Measurements from ENCODE around the gene RDH5. TPM values are rescaled to one million over a fixed set of nuclear protein-coding genes. Genes with fewer than 3 reads are reported as not detected.

The RDH5 gene
- total RNA-seq, 1 experiment from 2014 or later, result 5.8 TPM

- ChIA-PET CTCF (interaction anchor here (0.9 to 1.3 kb wide), 2 partner anchors 30 to 254 kb away, joined by 3 read pairs; no protein-coding TSS in a partner anchor), POLR2A (interaction anchor here (0.7 kb wide), 1 partner anchor 272 kb away, joined by 4 read pairs; no protein-coding TSS in a partner anchor)
- Mint-ChIP-seq H3K4me1 (peaks cover 6% of the 10 kb centered on the region), H3K9me3 (no peaks in the 10 kb centered on the region), H3K27me3 (ENCODE audit: low read depth) (no peaks in the 10 kb centered on the region; the same call in 1 of the 2 replicates), H3K27ac (no peak overlapping the region), H3K4me3 (no peak overlapping the region), H3K36me3 (peaks cover 10% of the 10 kb centered on the region)
- ATAC-seq (no peak), DNase-seq (ENCODE audit: low spot score) (no peak)
- no peak for TF ChIP-seq FOXJ3 (CRISPR knock-in tag; IDR thresholded peaks at IDR 0.05; ENCODE audit: borderline replicate concordance)
- TF ChIP-seq MXD4 (CRISPR knock-in tag; IDR thresholded peaks at IDR 0.05; ENCODE audit: borderline replicate concordance), result no peak
- TF ChIP-seq CREM (CRISPR knock-in tag; IDR thresholded peaks at IDR 0.05), result no peak
- no peak for TF ChIP-seq AR (CRISPR knock-in tag; IDR thresholded peaks at IDR 0.05)
- TF ChIP-seq, protein P1, sequence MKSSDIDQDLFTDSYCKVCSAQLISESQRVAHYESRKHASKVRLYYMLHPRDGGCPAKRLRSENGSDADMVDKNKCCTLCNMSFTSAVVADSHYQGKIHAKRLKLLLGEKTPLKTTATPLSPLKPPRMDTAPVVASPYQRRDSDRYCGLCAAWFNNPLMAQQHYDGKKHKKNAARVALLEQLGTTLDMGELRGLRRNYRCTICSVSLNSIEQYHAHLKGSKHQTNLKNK (CRISPR knock-in tag; IDR thresholded peaks at IDR 0.05), result no peak
- TF ChIP-seq FOXK1 (CRISPR knock-in tag; IDR thresholded peaks at IDR 0.05), result no peak
- TF ChIP-seq, protein P2, sequence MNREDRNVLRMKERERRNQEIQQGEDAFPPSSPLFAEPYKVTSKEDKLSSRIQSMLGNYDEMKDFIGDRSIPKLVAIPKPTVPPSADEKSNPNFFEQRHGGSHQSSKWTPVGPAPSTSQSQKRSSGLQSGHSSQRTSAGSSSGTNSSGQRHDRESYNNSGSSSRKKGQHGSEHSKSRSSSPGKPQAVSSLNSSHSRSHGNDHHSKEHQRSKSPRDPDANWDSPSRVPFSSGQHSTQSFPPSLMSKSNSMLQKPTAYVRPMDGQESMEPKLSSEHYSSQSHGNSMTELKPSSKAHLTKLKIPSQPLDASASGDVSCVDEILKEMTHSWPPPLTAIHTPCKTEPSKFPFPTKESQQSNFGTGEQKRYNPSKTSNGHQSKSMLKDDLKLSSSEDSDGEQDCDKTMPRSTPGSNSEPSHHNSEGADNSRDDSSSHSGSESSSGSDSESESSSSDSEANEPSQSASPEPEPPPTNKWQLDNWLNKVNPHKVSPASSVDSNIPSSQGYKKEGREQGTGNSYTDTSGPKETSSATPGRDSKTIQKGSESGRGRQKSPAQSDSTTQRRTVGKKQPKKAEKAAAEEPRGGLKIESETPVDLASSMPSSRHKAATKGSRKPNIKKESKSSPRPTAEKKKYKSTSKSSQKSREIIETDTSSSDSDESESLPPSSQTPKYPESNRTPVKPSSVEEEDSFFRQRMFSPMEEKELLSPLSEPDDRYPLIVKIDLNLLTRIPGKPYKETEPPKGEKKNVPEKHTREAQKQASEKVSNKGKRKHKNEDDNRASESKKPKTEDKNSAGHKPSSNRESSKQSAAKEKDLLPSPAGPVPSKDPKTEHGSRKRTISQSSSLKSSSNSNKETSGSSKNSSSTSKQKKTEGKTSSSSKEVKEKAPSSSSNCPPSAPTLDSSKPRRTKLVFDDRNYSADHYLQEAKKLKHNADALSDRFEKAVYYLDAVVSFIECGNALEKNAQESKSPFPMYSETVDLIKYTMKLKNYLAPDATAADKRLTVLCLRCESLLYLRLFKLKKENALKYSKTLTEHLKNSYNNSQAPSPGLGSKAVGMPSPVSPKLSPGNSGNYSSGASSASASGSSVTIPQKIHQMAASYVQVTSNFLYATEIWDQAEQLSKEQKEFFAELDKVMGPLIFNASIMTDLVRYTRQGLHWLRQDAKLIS (CRISPR knock-in tag; IDR thresholded peaks at IDR 0.05; ENCODE audit: borderline replicate concordance), result no peak
- no peak for TF ChIP-seq ZNF219 (CRISPR knock-in tag; IDR thresholded peaks at IDR 0.05; ENCODE audit: borderline replicate concordance)
- no peak for TF ChIP-seq TP53 (CRISPR knock-in tag; IDR thresholded peaks at IDR 0.05)
- TF ChIP-seq RORB (CRISPR knock-in tag; IDR thresholded peaks at IDR 0.05), result no peak
- TF ChIP-seq NFATC4 (CRISPR knock-in tag; IDR thresholded peaks at IDR 0.05), result no peak
- TF ChIP-seq RELA (CRISPR knock-in tag; IDR thresholded peaks at IDR 0.05; ENCODE audit: borderline replicate concordance), result no peak
- no peak for TF ChIP-seq SMAD4 (CRISPR knock-in tag; IDR thresholded peaks at IDR 0.05)
- TF ChIP-seq, protein P3, sequence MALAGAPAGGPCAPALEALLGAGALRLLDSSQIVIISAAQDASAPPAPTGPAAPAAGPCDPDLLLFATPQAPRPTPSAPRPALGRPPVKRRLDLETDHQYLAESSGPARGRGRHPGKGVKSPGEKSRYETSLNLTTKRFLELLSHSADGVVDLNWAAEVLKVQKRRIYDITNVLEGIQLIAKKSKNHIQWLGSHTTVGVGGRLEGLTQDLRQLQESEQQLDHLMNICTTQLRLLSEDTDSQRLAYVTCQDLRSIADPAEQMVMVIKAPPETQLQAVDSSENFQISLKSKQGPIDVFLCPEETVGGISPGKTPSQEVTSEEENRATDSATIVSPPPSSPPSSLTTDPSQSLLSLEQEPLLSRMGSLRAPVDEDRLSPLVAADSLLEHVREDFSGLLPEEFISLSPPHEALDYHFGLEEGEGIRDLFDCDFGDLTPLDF (CRISPR knock-in tag; IDR thresholded peaks at IDR 0.05), result no peak
These were observed 33.7 kb upstream of the RDH5 start for GRCh38 chr12:55686366-55687010.

DNA sequence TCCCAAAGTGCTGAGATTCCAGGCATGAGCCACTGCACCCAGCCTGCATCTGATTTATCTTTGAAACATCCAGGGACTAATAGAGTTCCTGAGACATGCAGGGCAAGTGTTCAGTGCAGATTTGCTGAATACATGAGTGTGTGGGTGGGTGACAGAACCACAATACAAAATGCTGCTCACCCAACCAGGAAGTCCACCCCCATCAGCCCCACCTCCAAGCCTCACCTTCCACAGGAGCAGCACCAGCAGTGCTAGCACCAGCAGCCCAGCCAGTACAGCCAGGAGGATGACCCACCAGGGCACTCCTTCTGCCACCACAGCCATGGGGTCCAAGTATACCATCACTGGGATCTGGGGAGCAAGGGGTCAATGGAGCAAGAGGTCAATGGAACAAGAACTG lies 32.4 kb upstream of the RDH5 start:
- ATAC-seq (no peak), DNase-seq (ENCODE audit: low spot score) (no peak)
- ChIA-PET CTCF (no interaction called here), POLR2A (interaction anchor here (0.7 kb wide), 1 partner anchor 306 kb away, joined by 4 read pairs; no protein-coding TSS in a partner anchor)
- no peaks in the 10 kb centered on the region for H3K4me1 Mint-ChIP-seq
- H3K36me3 Mint-ChIP-seq, result peaks cover 15% of the 10 kb centered on the region
- H3K9me3 Mint-ChIP-seq, result no peaks in the 10 kb centered on the region
- H3K4me3 Mint-ChIP-seq, result no peak overlapping the region
- no peaks in the 10 kb centered on the region; the same call in 1 of the 2 replicates for H3K27me3 Mint-ChIP-seq (ENCODE audit: low read depth)
- H3K27ac Mint-ChIP-seq, result no peak overlapping the region
- TF ChIP-seq JUN (CRISPR knock-in tag; IDR thresholded peaks at IDR 0.05) (no peak), GRHL2 (CRISPR knock-in tag; IDR thresholded peaks at IDR 0.05; ENCODE audit: insufficient replicate concordance, severe bottlenecking) (no peak), NR2C2 (CRISPR knock-in tag; IDR thresholded peaks at IDR 0.05) (no peak), ZNF317 (CRISPR knock-in tag; IDR thresholded peaks at IDR 0.05; ENCODE audit: borderline replicate concordance, low read depth) (no peak), FOXK1 (CRISPR knock-in tag; IDR thresholded peaks at IDR 0.05) (no peak), ZBTB21 (CRISPR knock-in tag; IDR thresholded peaks at IDR 0.05; ENCODE audit: borderline replicate concordance) (no peak), ESRRA (CRISPR knock-in tag; IDR thresholded peaks at IDR 0.05; ENCODE audit: borderline replicate concordance) (no peak)
- TF ChIP-seq, protein P3 (CRISPR knock-in tag; IDR thresholded peaks at IDR 0.05), result no peak
- TF ChIP-seq, protein P4, sequence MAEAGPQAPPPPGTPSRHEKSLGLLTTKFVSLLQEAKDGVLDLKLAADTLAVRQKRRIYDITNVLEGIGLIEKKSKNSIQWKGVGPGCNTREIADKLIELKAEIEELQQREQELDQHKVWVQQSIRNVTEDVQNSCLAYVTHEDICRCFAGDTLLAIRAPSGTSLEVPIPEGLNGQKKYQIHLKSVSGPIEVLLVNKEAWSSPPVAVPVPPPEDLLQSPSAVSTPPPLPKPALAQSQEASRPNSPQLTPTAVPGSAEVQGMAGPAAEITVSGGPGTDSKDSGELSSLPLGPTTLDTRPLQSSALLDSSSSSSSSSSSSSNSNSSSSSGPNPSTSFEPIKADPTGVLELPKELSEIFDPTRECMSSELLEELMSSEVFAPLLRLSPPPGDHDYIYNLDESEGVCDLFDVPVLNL (CRISPR knock-in tag; IDR thresholded peaks at IDR 0.05; ENCODE audit: borderline replicate concordance, low read depth), result no peak
- TF ChIP-seq, protein P5, sequence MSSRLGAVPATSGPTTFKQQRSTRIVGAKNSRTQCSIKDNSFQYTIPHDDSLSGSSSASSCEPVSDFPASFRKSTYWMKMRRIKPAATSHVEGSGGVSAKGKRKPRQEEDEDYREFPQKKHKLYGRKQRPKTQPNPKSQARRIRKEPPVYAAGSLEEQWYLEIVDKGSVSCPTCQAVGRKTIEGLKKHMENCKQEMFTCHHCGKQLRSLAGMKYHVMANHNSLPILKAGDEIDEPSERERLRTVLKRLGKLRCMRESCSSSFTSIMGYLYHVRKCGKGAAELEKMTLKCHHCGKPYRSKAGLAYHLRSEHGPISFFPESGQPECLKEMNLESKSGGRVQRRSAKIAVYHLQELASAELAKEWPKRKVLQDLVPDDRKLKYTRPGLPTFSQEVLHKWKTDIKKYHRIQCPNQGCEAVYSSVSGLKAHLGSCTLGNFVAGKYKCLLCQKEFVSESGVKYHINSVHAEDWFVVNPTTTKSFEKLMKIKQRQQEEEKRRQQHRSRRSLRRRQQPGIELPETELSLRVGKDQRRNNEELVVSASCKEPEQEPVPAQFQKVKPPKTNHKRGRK (CRISPR knock-in tag; IDR thresholded peaks at IDR 0.05; ENCODE audit: borderline replicate concordance), result no peak

Measured in WTC11 (cell line).